ENCODE measurements around the gene PLXNA2.
A peak's percentile ranks its signal among the peaks of the same experiment; 100 is the strongest.

The PLXNA2 gene

GRCh38 chr1:207999274-207999915 lies 244.8 kb downstream of the PLXNA2 start:
- TF ChIP-seq BACH2 (CRISPR knock-in tag; IDR thresholded peaks at IDR 0.05; ENCODE audit: borderline replicate concordance) (no peak), ZFP30 (CRISPR knock-in tag; IDR thresholded peaks at IDR 0.05) (no peak), TOX (CRISPR knock-in tag; IDR thresholded peaks at IDR 0.05; ENCODE audit: borderline replicate concordance) (no peak), ZFP3 (CRISPR knock-in tag; IDR thresholded peaks at IDR 0.05) (no peak), SNAI2 (CRISPR knock-in tag; IDR thresholded peaks at IDR 0.05) (no peak), CREB5 (CRISPR knock-in tag; IDR thresholded peaks at IDR 0.05; ENCODE audit: low read depth) (no peak), TSHZ2 (CRISPR knock-in tag; IDR thresholded peaks at IDR 0.05) (no peak), TCF4 (CRISPR knock-in tag; IDR thresholded peaks at IDR 0.05; ENCODE audit: borderline replicate concordance) (no peak), OSR1 (CRISPR knock-in tag; IDR thresholded peaks at IDR 0.05) (no peak), CSDC2 (CRISPR knock-in tag; IDR thresholded peaks at IDR 0.05) (no peak), ARNTL (CRISPR knock-in tag; IDR thresholded peaks at IDR 0.05; ENCODE audit: borderline replicate concordance, low read depth) (no peak), ZC3H10 (CRISPR knock-in tag; IDR thresholded peaks at IDR 0.05) (no peak), GLIS3 (CRISPR knock-in tag; IDR thresholded peaks at IDR 0.05) (no peak), ISL1 (CRISPR knock-in tag; IDR thresholded peaks at IDR 0.05) (no peak), ESRRG (CRISPR knock-in tag; IDR thresholded peaks at IDR 0.05) (no peak)
- ATAC-seq, result no peak

DNA sequence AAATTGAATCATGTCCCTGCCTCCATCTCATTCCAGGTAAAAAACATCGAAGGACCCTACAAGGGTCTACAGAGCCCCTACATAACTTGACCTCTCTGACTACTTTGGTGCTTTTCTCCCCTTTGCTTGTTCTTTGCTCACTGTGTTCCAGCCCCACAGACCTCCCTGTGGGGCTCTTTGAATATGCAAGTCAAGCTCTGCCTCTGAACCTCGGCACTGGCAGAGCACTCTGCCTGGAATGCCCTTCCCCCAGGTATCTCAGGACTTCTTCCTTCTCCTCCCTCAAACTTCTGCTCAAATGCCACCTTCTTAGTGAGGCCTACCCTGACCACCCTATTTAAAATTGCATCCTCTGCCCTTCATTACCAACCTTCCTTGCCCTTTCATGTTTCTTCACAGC lies 245.5 kb downstream of the PLXNA2 start:
- TF ChIP-seq BACH2 (CRISPR knock-in tag; IDR thresholded peaks at IDR 0.05; ENCODE audit: borderline replicate concordance) (no peak), ZFP30 (CRISPR knock-in tag; IDR thresholded peaks at IDR 0.05) (no peak), CREB5 (CRISPR knock-in tag; IDR thresholded peaks at IDR 0.05; ENCODE audit: low read depth) (no peak), ZFP3 (CRISPR knock-in tag; IDR thresholded peaks at IDR 0.05) (no peak), PPARA (CRISPR knock-in tag; IDR thresholded peaks at IDR 0.05; ENCODE audit: borderline replicate concordance) (no peak), RARB (CRISPR knock-in tag; IDR thresholded peaks at IDR 0.05) (no peak), ZNF70 (CRISPR knock-in tag; IDR thresholded peaks at IDR 0.05) (no peak), GLIS3 (CRISPR knock-in tag; IDR thresholded peaks at IDR 0.05) (no peak), TSHZ2 (CRISPR knock-in tag; IDR thresholded peaks at IDR 0.05) (no peak), SNAI2 (CRISPR knock-in tag; IDR thresholded peaks at IDR 0.05) (no peak), ZNF8 (CRISPR knock-in tag; IDR thresholded peaks at IDR 0.05) (no peak), ZC3H10 (CRISPR knock-in tag; IDR thresholded peaks at IDR 0.05) (no peak), TOX (CRISPR knock-in tag; IDR thresholded peaks at IDR 0.05; ENCODE audit: borderline replicate concordance) (no peak), ZNF565 (CRISPR knock-in tag; conservative IDR thresholded peaks at IDR 0.05; ENCODE audit: low read depth) (no peak)
- ATAC-seq, result no peak

DNA sequence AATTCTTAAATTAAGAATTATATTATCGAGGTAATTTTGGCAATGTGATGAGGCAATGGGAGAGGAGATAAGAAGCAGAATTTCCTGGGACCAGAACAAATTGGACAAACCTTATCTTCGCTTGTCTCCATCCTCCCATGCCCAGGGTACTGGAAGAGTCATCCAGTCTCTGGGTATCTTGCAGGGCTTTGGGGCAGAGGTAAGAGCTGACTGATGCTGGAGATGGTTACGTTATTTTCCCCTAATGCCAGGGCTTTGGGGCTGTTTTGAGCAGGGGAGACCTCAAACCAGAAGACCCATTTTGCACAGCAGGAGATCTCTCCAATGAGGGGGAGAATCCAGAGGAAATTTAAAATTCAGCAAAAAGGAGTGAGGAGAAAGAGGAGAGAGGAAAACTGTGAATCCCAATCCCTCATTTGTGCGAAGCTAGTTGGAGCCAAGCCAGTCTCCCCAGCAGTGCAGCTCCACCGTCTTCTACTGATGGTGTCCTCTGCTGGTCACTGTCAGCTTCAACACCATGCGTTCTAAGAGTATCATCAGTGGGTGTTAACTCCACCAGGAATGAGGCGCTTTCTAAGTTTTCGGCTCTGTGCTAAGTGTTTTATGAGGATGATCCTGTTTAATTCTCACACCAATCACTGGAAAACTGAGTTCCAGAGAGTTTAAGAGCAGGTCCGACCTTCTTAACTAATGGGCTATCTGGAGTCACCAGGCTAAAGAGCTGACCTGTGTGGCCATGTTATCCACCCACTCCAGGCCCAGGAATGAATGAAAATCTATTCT lies 246.5 kb downstream of the PLXNA2 start:
- ATAC-seq, result peak; percentile 95
- no peak for TF ChIP-seq ZNF8 (CRISPR knock-in tag; IDR thresholded peaks at IDR 0.05)
- no peak for TF ChIP-seq PPARA (CRISPR knock-in tag; IDR thresholded peaks at IDR 0.05; ENCODE audit: borderline replicate concordance)
- TF ChIP-seq CSRNP3 (CRISPR knock-in tag; IDR thresholded peaks at IDR 0.05), result no peak
- no peak for TF ChIP-seq SNAI2 (CRISPR knock-in tag; IDR thresholded peaks at IDR 0.05)
- no peak for TF ChIP-seq ZNF565 (CRISPR knock-in tag; conservative IDR thresholded peaks at IDR 0.05; ENCODE audit: low read depth)
- TF ChIP-seq, protein P1, sequence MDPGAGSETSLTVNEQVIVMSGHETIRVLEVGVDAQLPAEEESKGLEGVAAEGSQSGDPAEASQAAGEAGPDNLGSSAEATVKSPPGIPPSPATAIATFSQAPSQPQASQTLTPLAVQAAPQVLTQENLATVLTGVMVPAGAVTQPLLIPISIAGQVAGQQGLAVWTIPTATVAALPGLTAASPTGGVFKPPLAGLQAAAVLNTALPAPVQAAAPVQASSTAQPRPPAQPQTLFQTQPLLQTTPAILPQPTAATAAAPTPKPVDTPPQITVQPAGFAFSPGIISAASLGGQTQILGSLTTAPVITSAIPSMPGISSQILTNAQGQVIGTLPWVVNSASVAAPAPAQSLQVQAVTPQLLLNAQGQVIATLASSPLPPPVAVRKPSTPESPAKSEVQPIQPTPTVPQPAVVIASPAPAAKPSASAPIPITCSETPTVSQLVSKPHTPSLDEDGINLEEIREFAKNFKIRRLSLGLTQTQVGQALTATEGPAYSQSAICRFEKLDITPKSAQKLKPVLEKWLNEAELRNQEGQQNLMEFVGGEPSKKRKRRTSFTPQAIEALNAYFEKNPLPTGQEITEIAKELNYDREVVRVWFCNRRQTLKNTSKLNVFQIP (CRISPR knock-in tag; IDR thresholded peaks at IDR 0.05; ENCODE audit: borderline replicate concordance, low read depth), result no peak
- no peak for TF ChIP-seq ZFP30 (CRISPR knock-in tag; IDR thresholded peaks at IDR 0.05)
